Endodermal cell (in vitro differentiated cells): ENCODE data around the gene COL28A1. TPM values are rescaled to one million over a fixed set of nuclear protein-coding genes. Genes with fewer than 3 reads are reported as not detected.
A peak's percentile ranks its signal among the peaks of the same experiment; 100 is the strongest.

Experiments used
- DNase-seq: peaks from one replicate; pipeline ENCODE4 v3.0.0-alpha.2; 2017
- H3K27ac ChIP-seq: 2 replicates; pipeline ENCODE4 v1.5.1; 2013; ENCODE audit warnings: mild to moderate bottlenecking, low read depth, low read length, moderate library complexity
- H3K27me3 ChIP-seq: 2 replicates; pipeline ENCODE4 v1.6.1; 2013; ENCODE audit warnings: mild to moderate bottlenecking, low read length, moderate library complexity; ENCODE audit not compliant: insufficient read depth, control insufficient read depth, poor library complexity, severe bottlenecking
- H3K36me3 ChIP-seq: 2 replicates; pipeline ENCODE4 v1.7.0; 2013; ENCODE audit warnings: mild to moderate bottlenecking, low read length, moderate library complexity; ENCODE audit not compliant: control insufficient read depth, insufficient read depth
- H3K4me1 ChIP-seq: one replicate; pipeline ENCODE4 v1.7.0; 2013; ENCODE audit warnings: low read length; ENCODE audit not compliant: control insufficient read depth, insufficient read depth
- H3K4me3 ChIP-seq: 2 replicates; pipeline ENCODE4 v1.5.1; 2013; ENCODE audit warnings: mild to moderate bottlenecking, low read length, moderate library complexity
- H3K9ac ChIP-seq: 2 replicates; pipeline ENCODE4 v1.6.1; 2013; ENCODE audit warnings: mild to moderate bottlenecking, low read length, moderate library complexity; ENCODE audit not compliant: poor library complexity, severe bottlenecking; ENCODE audit errors: extremely low read depth
- H3K9me3 ChIP-seq: 2 replicates; pipeline ENCODE4 v1.6.1; 2013; ENCODE audit warnings: mild to moderate bottlenecking, low read length, moderate library complexity; ENCODE audit not compliant: control insufficient read depth
- H3K27ac Mint-ChIP-seq: 2 replicates; pipeline ENCODE4 v1.8.0; 2020; ENCODE audit warnings: mixed read lengths
- H3K27me3 Mint-ChIP-seq: 2 replicates; pipeline ENCODE4 v1.8.0; 2021; ENCODE audit warnings: mild to moderate bottlenecking, mixed read lengths; ENCODE audit not compliant: insufficient read depth
- H3K36me3 Mint-ChIP-seq: 2 replicates; pipeline ENCODE4 v1.8.0; 2020; ENCODE audit warnings: low read depth, mixed read lengths
- H3K4me1 Mint-ChIP-seq: 2 replicates; pipeline ENCODE4 v1.8.0; 2020; ENCODE audit warnings: mixed read lengths
- H3K4me3 Mint-ChIP-seq: 2 replicates; pipeline ENCODE4 v1.8.0; 2020; ENCODE audit warnings: mild to moderate bottlenecking, moderate library complexity, mixed read lengths
- H3K9me3 Mint-ChIP-seq: 2 replicates; pipeline ENCODE4 v1.8.0; 2020; ENCODE audit warnings: mild to moderate bottlenecking, mixed read lengths
- WGBS, 2 experiments: methylation state at CpG; one replicate each; pipeline versions ENCODE4 v1.1.5 to v1.1.7; 2013; ENCODE audit warnings: missing lambda C conversion rate in 2 of 2, mixed read lengths in 1 of 2; ENCODE audit not compliant: insufficient coverage in 1 of 2, insufficient read length in 1 of 2; 5-methylcytosine and 5-hydroxymethylcytosine counted together
- total RNA-seq, 2 donors: library from RNA; stranded (reverse); fragmentation: NEBNext Ultra II Directional in 1 of 2; extraction: Animal tissue kit (Norgen Biotek cat#: 25700) in 1 of 2; gene quantifications; 2 replicates in 1 of 2; 3 replicates in 1 of 2; pipeline ENCODE4 v1.2.1, GENCODE V29; 2021
- TF ChIP-seq, protein P1 (sequence below): fragments of 200-600 bp; sonication (generic); conservative IDR thresholded peaks from 2 replicates; pipeline ENCODE4 v1.5.0; 2021; ENCODE audit warnings: antibody characterized with exemption, mild to moderate bottlenecking

Gene COL28A1
- total RNA-seq, 2 donors from 2014 or later, result 0.44 to 1.2 TPM

DNA sequence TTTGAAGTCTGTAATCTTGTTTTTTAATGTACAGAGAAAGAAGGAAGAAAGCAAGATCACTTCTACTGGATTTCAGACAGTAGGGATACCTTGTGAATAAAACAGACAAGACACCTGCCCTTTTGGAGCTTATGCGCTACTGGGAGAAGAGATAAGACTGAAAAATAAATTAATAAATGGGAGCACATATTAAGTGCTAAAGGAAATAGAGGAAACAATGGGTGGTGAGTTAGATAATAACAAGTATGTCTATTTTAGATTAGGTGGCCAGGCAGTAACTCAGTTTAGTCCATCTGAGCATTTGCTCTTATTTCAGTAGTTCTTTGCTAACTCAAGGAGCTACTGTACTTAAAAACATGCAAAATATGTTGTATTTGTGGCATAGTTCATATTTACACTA, 46.9 kb upstream of the COL28A1 start:
- H3K9me3 ChIP-seq, result no peaks in the 10 kb centered on the region
- no peak overlapping the region for H3K9ac ChIP-seq
- no peak for DNase-seq
- H3K36me3 ChIP-seq, result peaks cover 39% of the 10 kb centered on the region
- no peaks in the 10 kb centered on the region for H3K27me3 ChIP-seq
- WGBS, 2 experiments, result 88 to 96% methylated on average over 1 of the region's 1 CpG
- Mint-ChIP-seq H3K9me3 (no peaks in the 10 kb centered on the region), H3K4me3 (no peak overlapping the region), H3K27ac (no peak overlapping the region), H3K36me3 (peaks cover 21% of the 10 kb centered on the region), H3K4me1 (peaks cover 13% of the 10 kb centered on the region), H3K27me3 (no peaks in the 10 kb centered on the region)
- H3K4me1 ChIP-seq, result no peaks in the 10 kb centered on the region
- no peak overlapping the region for H3K27ac ChIP-seq
- H3K4me3 ChIP-seq, result no peak overlapping the region
- TF ChIP-seq, protein P1, sequence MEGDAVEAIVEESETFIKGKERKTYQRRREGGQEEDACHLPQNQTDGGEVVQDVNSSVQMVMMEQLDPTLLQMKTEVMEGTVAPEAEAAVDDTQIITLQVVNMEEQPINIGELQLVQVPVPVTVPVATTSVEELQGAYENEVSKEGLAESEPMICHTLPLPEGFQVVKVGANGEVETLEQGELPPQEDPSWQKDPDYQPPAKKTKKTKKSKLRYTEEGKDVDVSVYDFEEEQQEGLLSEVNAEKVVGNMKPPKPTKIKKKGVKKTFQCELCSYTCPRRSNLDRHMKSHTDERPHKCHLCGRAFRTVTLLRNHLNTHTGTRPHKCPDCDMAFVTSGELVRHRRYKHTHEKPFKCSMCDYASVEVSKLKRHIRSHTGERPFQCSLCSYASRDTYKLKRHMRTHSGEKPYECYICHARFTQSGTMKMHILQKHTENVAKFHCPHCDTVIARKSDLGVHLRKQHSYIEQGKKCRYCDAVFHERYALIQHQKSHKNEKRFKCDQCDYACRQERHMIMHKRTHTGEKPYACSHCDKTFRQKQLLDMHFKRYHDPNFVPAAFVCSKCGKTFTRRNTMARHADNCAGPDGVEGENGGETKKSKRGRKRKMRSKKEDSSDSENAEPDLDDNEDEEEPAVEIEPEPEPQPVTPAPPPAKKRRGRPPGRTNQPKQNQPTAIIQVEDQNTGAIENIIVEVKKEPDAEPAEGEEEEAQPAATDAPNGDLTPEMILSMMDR, result no peak

DNA sequence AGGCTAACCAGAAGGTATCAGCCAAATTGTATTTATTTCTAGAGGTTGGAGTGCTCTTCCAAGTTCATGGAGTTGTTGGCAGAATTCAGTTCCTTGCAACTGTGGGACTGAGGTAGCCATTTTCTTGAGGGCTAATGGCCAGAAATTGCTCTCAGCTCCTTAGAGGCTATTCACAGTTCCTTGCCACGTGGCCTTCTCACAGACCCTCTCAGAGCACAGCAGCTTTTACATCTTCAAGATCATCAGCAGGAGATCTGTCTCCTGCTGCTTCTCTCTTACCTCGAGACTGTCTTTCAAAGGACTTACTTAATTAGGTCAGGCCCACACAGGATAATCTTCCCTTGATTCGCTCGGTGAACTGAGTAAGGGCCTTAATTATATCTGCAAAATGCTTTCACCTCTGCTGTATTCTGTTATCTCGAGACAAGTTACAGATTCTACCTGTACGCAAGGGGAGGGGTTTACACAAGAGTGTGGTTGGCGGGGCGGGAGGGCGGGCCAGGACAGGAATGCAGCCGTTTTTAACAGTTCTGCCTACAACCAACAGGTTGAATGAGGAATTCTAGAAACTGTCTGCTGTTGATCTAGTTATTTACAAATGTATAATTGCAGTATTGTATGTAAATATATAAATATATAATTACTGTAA, 46.0 kb upstream of the COL28A1 start:
- Mint-ChIP-seq H3K9me3 (no peaks in the 10 kb centered on the region), H3K4me3 (no peak overlapping the region)
- peak; percentile 86 for DNase-seq

DNA sequence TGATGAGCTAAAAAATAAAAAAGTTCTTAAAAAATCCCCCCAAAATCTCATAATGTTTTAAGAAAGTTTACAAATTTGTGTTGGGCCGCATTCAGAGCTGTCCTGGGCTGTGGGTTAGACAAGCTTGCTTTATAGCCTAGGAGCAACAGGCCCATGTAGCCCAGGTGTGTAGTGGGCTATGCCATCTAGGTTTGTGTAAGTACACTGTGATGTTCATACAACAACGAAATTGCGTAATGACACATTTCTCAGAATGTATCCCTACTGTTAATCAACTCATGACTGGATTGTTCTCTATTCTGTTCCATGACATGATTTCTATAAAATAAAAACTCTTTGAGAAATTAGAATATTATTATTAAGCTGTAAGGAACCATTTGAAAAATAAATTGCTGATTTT, 44.0 kb upstream of the COL28A1 start:
- Histone ChIP-seq H3K36me3 (peaks cover 46% of the 10 kb centered on the region), H3K9ac (no peak overlapping the region), H3K9me3 (no peaks in the 10 kb centered on the region), H3K27ac (no peak overlapping the region), H3K4me3 (no peak overlapping the region), H3K4me1 (no peaks in the 10 kb centered on the region), H3K27me3 (no peaks in the 10 kb centered on the region)
- Mint-ChIP-seq H3K4me3 (no peak overlapping the region), H3K27ac (no peak overlapping the region), H3K9me3 (no peaks in the 10 kb centered on the region), H3K27me3 (no peaks in the 10 kb centered on the region), H3K36me3 (peaks cover 26% of the 10 kb centered on the region), H3K4me1 (peaks cover 11% of the 10 kb centered on the region)
- 99 to 100% methylated on average over 2 to 3 of the region's 3 CpGs for WGBS, 2 experiments
- DNase-seq, result no peak
- TF ChIP-seq, protein P1, result no peak

More for the DNA sequence above, 46.0 kb upstream of the COL28A1 start:
- no peak overlapping the region for H3K4me3 ChIP-seq
- H3K9me3 ChIP-seq, result no peaks in the 10 kb centered on the region
- no peak overlapping the region for H3K9ac ChIP-seq
- TF ChIP-seq, protein P1, result no peak
- peak overlapping the region; percentile 87 for H3K27ac Mint-ChIP-seq
- H3K27me3 ChIP-seq, result no peaks in the 10 kb centered on the region
- peaks cover 21% of the 10 kb centered on the region for H3K36me3 Mint-ChIP-seq
- WGBS, 2 experiments, result 36 to 37% methylated on average over 6 to 9 of the region's 10 CpGs
- H3K27me3 Mint-ChIP-seq, result no peaks in the 10 kb centered on the region
- no peaks in the 10 kb centered on the region for H3K4me1 ChIP-seq
- H3K36me3 ChIP-seq, result peaks cover 44% of the 10 kb centered on the region
- H3K4me1 Mint-ChIP-seq, result peaks cover 13% of the 10 kb centered on the region
- H3K27ac ChIP-seq, result no peak overlapping the region
